ENCODE measurements around the gene FAM83B. TPM values are rescaled to one million over a fixed set of nuclear protein-coding genes. Genes with fewer than 3 reads are reported as not detected.

Gene FAM83B
- total and polyA plus RNA-seq, 7 donors = 0.04 to 1.7 (median 0.47) TPM

- intact Hi-C loops (cut with DNase I) = no loop called here
- 9 to 10% (median 10%) methylated on average over 35 of the region's 35 CpGs for WGBS, 3 donors
- TF ChIP-seq CTCF (IDR thresholded peaks at IDR 0.05) = no peak
Measured at GRCh38 chr6:54846857-54847674, 495 bp downstream of the FAM83B start.

GRCh38 chr6:54847799-54848597, 1.4 kb downstream of the FAM83B start:
- H3K9me3 ChIP-seq = no peaks in the 10 kb centered on the region
- no peaks in the 10 kb centered on the region for H3K36me3 ChIP-seq (ENCODE audit: insufficient read depth in 1 of 2, low read depth in 1 of 2)
- no peak overlapping the region for H3K27ac ChIP-seq
- H3K4me3 ChIP-seq = no peak overlapping the region
- WGBS, 3 donors = 68 to 72% (median 69%) methylated on average over 9 of the region's 9 CpGs
- H3K27me3 ChIP-seq (ENCODE audit: insufficient read depth in 3 of 3, low read length in 2 of 3) = peaks cover 0 to 25% (median 5%) of the 10 kb centered on the region in 3 donors
- DNase-seq (no peak), ATAC-seq (no peak)
- H3K4me1 ChIP-seq = no peaks in the 10 kb centered on the region
- no peak for TF ChIP-seq CTCF (IDR thresholded peaks at IDR 0.05)
- intact Hi-C loops (cut with DNase I) = no loop called here

More at GRCh38 chr6:54846857-54847674, 495 bp downstream of the FAM83B start:
- ATAC-seq (peak; percentile 30 to 70 (median 41)), DNase-seq (no peak)
- Histone ChIP-seq H3K9me3 (no peaks in the 10 kb centered on the region), H3K4me3 (peak overlapping the region; percentile 70), H3K27ac (peak overlapping the region; percentile 36), H3K27me3 (ENCODE audit: insufficient read depth in 3 of 3, low read length in 2 of 3) (peaks cover 0 to 25% (median 5%) of the 10 kb centered on the region in 3 donors), H3K4me1 (no peaks in the 10 kb centered on the region), H3K36me3 (ENCODE audit: insufficient read depth in 1 of 2, low read depth in 1 of 2) (no peaks in the 10 kb centered on the region)

GRCh38 chr6:54850114-54850513, 3.5 kb downstream of the FAM83B start:
- DNase-seq (no peak), ATAC-seq (no peak)
- no peak for TF ChIP-seq CTCF (IDR thresholded peaks at IDR 0.05)
- Histone ChIP-seq H3K27ac (no peak overlapping the region), H3K4me3 (no peak overlapping the region), H3K27me3 (ENCODE audit: insufficient read depth in 3 of 3, low read length in 2 of 3) (peaks cover 0 to 25% (median 5%) of the 10 kb centered on the region in 3 donors), H3K4me1 (no peaks in the 10 kb centered on the region), H3K9me3 (no peaks in the 10 kb centered on the region), H3K36me3 (ENCODE audit: insufficient read depth in 1 of 2, low read depth in 1 of 2) (no peaks in the 10 kb centered on the region)
- intact Hi-C loops (cut with DNase I) = no loop called here
- WGBS, 3 donors = 43 to 50% (median 45%) methylated on average over 2 of the region's 2 CpGs

DNA sequence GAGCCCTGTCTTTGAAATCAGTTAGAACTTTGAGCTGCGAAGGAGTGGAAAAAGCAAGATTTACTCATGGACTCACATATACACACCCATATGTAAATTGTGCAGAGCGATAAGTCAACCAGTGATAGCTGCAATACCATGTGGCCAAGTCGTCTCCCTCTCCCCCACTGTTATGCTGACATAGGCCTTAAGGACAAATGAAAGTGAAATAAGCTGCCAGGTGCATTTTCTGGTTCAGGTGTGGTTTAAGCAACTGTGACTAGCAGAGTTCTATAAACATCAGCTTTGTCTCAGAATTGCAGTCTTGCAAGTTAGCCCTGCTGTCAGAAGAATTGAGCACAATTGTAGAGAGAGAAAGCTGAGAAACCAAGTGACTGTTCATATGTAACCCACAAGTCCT, 9.6 kb downstream of the FAM83B start:
- DNase-seq (no peak), ATAC-seq (no peak)
- H3K27me3 ChIP-seq (ENCODE audit: insufficient read depth in 3 of 3, low read length in 2 of 3) = no peaks in the 10 kb centered on the region
- no peaks in the 10 kb centered on the region for H3K4me1 ChIP-seq
- intact Hi-C loops (cut with DNase I) = no loop called here
- no peak for TF ChIP-seq CTCF (IDR thresholded peaks at IDR 0.05)
- 72 to 80% (median 74%) methylated on average over 3 of the region's 3 CpGs for WGBS, 3 donors
- no peak overlapping the region for H3K4me3 ChIP-seq
- H3K9me3 ChIP-seq = no peaks in the 10 kb centered on the region
- H3K27ac ChIP-seq = no peak overlapping the region
- H3K36me3 ChIP-seq (ENCODE audit: insufficient read depth in 1 of 2, low read depth in 1 of 2) = no peaks in the 10 kb centered on the region
